HEK293 (cell line): ENCODE measurements around the gene FBXL7.

ENCODE experiments used
- KLF9 ChIP-seq: fragments of 450-650 bp; formaldehyde crosslinking; IDR thresholded peaks from 2 replicates; pipeline ENCODE4 v1.5.1; 2016; ENCODE audit warnings: missing biosample characterization, missing genetic modification characterization, low read depth
- OVOL3 ChIP-seq: fragments of 450-650 bp; formaldehyde crosslinking; IDR thresholded peaks from 2 replicates; pipeline ENCODE4 v1.5.1; 2016; ENCODE audit warnings: missing biosample characterization, missing genetic modification characterization
- PRDM2 ChIP-seq: fragments of 450-650 bp; formaldehyde crosslinking; IDR thresholded peaks from 2 replicates; pipeline ENCODE4 v1.5.1; 2016; ENCODE audit warnings: missing biosample characterization, missing genetic modification characterization, borderline replicate concordance
- SP2 ChIP-seq: fragments of 450-650 bp; formaldehyde crosslinking; IDR thresholded peaks from 2 replicates; pipeline ENCODE4 v1.5.1; 2016; ENCODE audit warnings: missing biosample characterization, missing genetic modification characterization
- ZBTB1 ChIP-seq: fragments of 450-650 bp; formaldehyde crosslinking; IDR thresholded peaks from 2 replicates; pipeline ENCODE4 v1.5.1; 2016; ENCODE audit warnings: missing biosample characterization, missing genetic modification characterization
- ZNF132 ChIP-seq: fragments of 450-650 bp; formaldehyde crosslinking; IDR thresholded peaks from 2 replicates; pipeline ENCODE4 v1.5.1; 2017; ENCODE audit warnings: missing biosample characterization, missing genetic modification characterization, borderline replicate concordance
- ZNF184 ChIP-seq: fragments of 450-650 bp; IDR thresholded peaks from 2 replicates; pipeline ENCODE4 v1.5.1; 2018; ENCODE audit warnings: missing biosample characterization, mild to moderate bottlenecking, missing genetic modification characterization
- ZNF623 ChIP-seq: fragments of 450-650 bp; formaldehyde crosslinking; IDR thresholded peaks from 2 replicates; pipeline ENCODE4 v1.5.1; 2016; ENCODE audit warnings: missing biosample characterization, missing genetic modification characterization
- ZNF677 ChIP-seq: fragments of 450-650 bp; IDR thresholded peaks from 2 replicates; pipeline ENCODE4 v1.5.0; 2018; ENCODE audit warnings: missing biosample characterization, mild to moderate bottlenecking, missing genetic modification characterization, moderate library complexity
- TF ChIP-seq, protein P1 (sequence below): fragments of 450-650 bp; formaldehyde crosslinking; IDR thresholded peaks from 2 replicates; pipeline ENCODE4 v1.5.1; 2016; ENCODE audit warnings: missing biosample characterization, missing genetic modification characterization
- TF ChIP-seq, protein P2 (sequence below): IDR thresholded peaks from 2 replicates; pipeline ENCODE4 v1.6.1; 2011; ENCODE audit warnings: mild to moderate bottlenecking, low read depth, low read length, borderline replicate concordance
- TF ChIP-seq, protein P3 (sequence below): fragments of 450-650 bp; formaldehyde crosslinking; IDR thresholded peaks from 2 replicates; pipeline ENCODE4 v1.5.1; 2016; ENCODE audit warnings: missing biosample characterization, missing genetic modification characterization
- TF ChIP-seq, protein P4 (sequence below): fragments of 450-650 bp; formaldehyde crosslinking; IDR thresholded peaks from 2 replicates; pipeline ENCODE4 v1.5.1; 2016; ENCODE audit warnings: missing biosample characterization, missing genetic modification characterization
- TF ChIP-seq, protein P5 (sequence below): fragments of 450-650 bp; formaldehyde crosslinking; IDR thresholded peaks from 2 replicates; pipeline ENCODE4 v1.5.1; 2016; ENCODE audit warnings: missing biosample characterization, missing genetic modification characterization

GRCh38 chr5:15837551-15838289 lies 337.7 kb downstream of the FBXL7 start:
- TF ChIP-seq ZNF677 = no peak
- TF ChIP-seq, protein P1, sequence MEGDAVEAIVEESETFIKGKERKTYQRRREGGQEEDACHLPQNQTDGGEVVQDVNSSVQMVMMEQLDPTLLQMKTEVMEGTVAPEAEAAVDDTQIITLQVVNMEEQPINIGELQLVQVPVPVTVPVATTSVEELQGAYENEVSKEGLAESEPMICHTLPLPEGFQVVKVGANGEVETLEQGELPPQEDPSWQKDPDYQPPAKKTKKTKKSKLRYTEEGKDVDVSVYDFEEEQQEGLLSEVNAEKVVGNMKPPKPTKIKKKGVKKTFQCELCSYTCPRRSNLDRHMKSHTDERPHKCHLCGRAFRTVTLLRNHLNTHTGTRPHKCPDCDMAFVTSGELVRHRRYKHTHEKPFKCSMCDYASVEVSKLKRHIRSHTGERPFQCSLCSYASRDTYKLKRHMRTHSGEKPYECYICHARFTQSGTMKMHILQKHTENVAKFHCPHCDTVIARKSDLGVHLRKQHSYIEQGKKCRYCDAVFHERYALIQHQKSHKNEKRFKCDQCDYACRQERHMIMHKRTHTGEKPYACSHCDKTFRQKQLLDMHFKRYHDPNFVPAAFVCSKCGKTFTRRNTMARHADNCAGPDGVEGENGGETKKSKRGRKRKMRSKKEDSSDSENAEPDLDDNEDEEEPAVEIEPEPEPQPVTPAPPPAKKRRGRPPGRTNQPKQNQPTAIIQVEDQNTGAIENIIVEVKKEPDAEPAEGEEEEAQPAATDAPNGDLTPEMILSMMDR = no peak
- no peak for TF ChIP-seq SP2
- TF ChIP-seq, protein P2, sequence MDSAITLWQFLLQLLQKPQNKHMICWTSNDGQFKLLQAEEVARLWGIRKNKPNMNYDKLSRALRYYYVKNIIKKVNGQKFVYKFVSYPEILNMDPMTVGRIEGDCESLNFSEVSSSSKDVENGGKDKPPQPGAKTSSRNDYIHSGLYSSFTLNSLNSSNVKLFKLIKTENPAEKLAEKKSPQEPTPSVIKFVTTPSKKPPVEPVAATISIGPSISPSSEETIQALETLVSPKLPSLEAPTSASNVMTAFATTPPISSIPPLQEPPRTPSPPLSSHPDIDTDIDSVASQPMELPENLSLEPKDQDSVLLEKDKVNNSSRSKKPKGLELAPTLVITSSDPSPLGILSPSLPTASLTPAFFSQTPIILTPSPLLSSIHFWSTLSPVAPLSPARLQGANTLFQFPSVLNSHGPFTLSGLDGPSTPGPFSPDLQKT = no peak
- TF ChIP-seq, protein P3, sequence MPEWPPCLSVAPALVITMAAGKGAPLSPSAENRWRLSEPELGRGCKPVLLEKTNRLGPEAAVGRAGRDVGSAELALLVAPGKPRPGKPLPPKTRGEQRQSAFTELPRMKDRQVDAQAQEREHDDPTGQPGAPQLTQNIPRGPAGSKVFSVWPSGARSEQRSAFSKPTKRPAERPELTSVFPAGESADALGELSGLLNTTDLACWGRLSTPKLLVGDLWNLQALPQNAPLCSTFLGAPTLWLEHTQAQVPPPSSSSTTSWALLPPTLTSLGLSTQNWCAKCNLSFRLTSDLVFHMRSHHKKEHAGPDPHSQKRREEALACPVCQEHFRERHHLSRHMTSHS = no peak
- TF ChIP-seq, protein P4, sequence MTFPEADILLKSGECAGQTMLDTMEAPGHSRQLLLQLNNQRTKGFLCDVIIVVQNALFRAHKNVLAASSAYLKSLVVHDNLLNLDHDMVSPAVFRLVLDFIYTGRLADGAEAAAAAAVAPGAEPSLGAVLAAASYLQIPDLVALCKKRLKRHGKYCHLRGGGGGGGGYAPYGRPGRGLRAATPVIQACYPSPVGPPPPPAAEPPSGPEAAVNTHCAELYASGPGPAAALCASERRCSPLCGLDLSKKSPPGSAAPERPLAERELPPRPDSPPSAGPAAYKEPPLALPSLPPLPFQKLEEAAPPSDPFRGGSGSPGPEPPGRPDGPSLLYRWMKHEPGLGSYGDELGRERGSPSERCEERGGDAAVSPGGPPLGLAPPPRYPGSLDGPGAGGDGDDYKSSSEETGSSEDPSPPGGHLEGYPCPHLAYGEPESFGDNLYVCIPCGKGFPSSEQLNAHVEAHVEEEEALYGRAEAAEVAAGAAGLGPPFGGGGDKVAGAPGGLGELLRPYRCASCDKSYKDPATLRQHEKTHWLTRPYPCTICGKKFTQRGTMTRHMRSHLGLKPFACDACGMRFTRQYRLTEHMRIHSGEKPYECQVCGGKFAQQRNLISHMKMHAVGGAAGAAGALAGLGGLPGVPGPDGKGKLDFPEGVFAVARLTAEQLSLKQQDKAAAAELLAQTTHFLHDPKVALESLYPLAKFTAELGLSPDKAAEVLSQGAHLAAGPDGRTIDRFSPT = no peak
- no peak for TF ChIP-seq KLF9 (tag by site-specific recombination)
- TF ChIP-seq OVOL3 = no peak
- no peak for TF ChIP-seq PRDM2 (tag by site-specific recombination)
- TF ChIP-seq, protein P5, sequence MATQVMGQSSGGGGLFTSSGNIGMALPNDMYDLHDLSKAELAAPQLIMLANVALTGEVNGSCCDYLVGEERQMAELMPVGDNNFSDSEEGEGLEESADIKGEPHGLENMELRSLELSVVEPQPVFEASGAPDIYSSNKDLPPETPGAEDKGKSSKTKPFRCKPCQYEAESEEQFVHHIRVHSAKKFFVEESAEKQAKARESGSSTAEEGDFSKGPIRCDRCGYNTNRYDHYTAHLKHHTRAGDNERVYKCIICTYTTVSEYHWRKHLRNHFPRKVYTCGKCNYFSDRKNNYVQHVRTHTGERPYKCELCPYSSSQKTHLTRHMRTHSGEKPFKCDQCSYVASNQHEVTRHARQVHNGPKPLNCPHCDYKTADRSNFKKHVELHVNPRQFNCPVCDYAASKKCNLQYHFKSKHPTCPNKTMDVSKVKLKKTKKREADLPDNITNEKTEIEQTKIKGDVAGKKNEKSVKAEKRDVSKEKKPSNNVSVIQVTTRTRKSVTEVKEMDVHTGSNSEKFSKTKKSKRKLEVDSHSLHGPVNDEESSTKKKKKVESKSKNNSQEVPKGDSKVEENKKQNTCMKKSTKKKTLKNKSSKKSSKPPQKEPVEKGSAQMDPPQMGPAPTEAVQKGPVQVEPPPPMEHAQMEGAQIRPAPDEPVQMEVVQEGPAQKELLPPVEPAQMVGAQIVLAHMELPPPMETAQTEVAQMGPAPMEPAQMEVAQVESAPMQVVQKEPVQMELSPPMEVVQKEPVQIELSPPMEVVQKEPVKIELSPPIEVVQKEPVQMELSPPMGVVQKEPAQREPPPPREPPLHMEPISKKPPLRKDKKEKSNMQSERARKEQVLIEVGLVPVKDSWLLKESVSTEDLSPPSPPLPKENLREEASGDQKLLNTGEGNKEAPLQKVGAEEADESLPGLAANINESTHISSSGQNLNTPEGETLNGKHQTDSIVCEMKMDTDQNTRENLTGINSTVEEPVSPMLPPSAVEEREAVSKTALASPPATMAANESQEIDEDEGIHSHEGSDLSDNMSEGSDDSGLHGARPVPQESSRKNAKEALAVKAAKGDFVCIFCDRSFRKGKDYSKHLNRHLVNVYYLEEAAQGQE (tag by site-specific recombination) = no peak
- TF ChIP-seq ZBTB1 (tag by site-specific recombination) = no peak
- TF ChIP-seq ZNF132 (tag by site-specific recombination) = no peak
- TF ChIP-seq ZNF184 (tag by site-specific recombination) = no peak
- TF ChIP-seq ZNF623 (tag by site-specific recombination) = no peak
